ENCODE data around the gene DEFB131B.
"Not testable (repeated sequence)": the region's sequence is repeated elsewhere in the genome, so short reads cannot be mapped to it uniquely, and the experiment has no call there.

DEFB131B gene

DNA sequence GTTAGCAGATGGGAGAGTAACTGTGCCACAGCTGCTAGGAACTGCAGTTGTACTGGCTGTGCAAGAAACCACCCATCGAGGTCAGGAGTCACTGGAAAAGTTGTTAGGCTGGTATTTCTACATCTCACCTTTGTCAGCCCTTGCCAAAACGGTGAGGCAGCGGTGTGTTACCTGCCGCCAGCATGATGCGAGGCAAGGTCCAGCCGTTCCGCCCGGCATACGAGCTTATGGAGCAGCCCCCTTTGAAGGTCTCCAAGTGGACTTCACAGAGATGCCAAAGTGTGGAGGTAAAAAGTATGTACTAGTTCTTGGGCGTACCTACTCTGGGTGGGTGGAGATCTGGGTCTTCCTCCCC, 33.7 kb downstream of the DEFB131B start:
- not testable (repeated sequence) for DNase-seq

DNA sequence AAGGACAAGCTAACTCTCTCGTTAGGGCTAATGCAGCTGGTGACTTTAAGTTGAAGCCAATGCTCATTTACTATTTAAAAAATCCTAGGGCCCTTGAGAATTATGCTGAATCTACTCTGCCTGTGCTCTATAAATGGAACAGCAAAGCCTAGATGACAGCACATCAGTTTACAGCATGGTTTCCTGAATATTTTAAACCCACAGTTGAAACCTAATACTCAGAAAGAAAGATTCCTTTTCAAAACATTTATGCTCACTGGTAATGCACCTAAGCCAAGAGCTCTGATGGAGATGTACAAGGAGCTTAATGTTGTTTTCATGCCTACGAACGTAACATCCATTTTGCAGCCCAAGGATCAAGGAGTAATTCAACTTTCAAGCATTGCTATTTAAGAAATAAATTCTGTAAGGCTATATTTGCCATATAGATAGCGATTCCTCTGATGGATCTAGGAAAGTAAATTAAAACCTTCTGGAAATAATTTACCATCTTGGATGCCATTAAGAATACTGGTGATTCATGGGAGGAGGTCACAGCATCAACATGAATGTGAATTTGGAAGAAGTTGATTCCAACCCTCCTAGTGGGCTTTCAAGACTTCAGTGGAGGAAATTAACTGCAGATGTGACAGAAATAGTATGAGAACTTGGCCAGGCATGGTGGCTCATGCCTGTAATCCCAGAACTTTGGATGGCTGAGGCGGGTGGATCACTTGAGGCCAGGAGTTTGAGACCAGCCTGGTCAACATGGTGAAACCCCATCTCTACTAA, 35.7 kb downstream of the DEFB131B start:
- DNase-seq, result no peak

DNA sequence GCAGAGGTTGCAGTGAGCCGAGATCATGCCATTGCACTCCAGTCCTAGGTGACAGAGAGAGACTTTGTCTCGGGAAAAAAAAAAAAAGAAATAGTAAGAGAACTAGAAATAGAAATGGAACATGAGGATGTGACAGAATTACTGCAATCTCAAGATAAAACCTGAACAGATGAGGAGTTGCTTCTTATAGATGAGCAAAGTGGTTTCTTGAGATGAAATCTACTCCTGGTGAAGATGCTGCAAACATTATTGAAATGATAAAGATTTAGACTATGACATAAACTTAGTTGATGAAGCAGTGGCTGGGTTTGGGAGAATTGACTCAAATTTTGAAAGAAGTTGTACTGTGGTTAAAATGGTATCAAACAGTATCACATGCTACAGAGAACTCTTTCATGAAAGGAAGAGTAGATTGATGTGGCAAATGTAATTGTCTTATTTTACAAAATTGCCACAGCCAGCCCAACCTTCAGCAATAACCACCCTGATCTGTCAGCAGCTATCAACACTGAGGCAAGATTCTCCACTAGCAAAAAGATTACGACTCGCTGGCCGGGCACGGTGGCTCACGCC, 36.5 kb downstream of the DEFB131B start:
- no peak for DNase-seq

DNA sequence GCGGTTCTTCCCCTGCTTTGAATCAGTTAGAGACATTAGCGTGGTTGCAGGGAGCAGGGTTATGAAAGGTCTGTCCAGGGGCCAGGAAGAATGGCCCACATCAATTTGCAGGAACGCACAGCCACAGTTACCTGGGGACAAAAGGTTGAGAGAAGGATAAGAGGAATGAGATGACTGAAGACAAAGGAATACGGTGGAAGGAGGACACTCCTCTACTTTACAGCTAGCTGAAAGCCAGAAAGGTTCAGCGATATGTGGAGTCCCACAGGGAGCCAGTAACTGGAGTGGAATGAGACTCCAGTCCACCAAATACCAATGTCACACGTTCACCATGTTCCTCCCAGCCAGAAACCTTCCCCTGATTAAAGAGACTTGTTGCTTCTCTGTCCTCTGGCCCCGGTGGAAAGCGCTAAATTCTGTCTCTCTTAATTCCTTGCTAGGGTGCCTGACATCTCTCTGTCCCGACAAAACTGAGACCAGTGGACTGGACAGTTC, 39.4 kb downstream of the DEFB131B start:
- DNase-seq, result no peak

DNA sequence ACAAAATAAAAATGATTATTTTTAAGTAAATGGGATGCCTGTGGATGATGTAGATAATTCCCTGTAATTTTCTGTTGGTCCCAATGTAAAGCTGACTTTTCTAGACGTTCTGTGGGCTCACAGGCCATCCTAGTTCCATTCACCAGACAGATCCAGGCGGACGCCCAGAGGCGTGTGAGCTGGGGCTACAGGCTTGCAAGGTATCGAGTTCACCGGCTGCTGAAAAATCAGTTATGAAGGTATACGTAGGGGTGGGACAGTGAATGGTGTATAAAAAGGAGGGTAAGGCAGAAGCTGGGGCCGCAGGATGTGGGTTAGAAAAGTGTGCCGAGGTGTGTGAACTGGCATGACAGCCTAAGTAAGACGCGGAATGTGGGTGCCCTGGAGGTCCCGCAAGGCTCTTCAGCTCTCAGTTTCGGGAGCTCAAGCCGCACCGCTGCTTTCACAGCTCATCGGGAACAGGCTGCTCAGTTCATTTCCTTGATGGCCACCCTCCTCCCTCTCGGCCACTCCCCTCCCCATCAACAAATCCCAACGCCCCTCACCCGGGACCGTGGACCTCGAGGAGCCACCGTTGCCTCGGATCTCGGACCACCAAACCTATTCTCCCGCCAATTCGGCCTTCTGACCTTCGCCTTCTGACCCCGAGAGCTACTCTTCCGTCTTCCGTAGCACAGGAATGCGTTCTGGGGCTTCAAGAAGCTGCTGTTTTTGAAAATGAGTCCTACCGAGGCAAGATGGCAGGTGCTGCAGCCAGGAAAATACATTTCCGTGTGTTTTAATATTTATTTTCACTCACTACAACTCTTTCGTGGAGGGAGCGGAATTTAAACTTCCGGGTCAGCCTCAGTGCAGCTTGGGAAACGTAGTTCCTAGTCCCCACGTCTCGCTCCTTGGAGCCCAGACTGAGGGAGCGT, 49.8 kb downstream of the DEFB131B start, which contains the start of gene XNDC1N:
XNDC1N (minus strand) TSS at position 775 of the 917 bp plus-strand sequence. CDS start 5,241 bp downstream, outside the sequence.
- peak; percentile 70 for DNase-seq

DNA sequence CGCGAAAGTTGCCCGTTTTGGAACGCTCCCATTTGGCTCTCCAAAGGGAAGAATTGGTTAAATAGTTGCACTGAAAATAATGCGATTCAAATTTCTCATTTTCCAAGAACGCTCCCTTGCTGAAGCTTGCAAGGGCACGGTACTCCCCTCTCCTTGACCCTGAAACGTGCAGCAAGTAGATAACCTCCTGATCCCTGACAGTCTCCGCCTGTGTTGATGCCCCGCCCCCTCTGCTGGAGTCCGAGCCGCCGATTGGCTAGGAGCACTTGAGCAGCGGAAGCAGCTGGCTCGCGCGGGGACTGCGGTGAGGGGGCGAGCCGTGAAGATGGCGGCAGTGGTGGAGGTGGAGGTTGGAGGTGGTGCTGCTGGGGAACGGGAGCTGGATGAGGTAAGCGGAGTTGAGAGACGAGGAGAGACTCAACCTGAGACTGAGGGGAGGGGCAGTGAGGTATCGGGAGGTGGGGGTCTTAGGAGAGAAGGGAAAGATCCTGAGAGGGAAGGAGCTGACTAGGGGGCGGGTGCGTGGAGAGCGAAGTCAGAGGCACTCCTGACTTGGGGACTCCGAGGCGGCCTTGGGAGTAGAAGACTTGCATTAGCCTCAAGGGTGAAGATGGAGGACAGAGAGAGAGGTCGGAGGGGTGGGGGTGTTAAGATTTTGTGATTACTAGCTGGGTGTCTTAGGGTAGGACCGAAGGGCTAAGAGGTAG, 50.6 kb downstream of the DEFB131B start, which contains the start of gene RNF121:
RNF121 (plus strand) TSS at position 310 of the 707 bp plus-strand sequence; CDS start at position 326, 16 bp downstream.
- DNase-seq, result peak; percentile 98

DNA sequence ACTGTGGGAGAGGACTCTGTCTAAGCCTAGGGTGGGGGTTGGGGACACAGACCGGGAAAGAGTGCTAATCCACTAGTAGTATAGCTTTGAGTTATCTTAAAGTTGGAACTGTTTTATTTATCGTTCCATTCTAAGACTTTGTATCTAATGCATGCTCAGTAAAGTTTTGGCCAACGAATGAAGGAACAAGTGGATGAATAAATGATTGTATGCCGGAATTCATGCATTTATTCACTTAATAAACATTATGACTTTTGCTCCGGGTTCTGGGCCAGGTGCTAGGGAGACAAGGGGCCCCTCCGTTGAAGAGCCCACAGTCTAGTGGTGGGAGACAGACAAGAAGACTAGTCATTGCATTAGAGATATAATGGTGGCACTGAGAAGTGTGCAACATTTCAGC, 51.2 kb downstream of the DEFB131B start:
- DNase-seq, result no peak

DNA sequence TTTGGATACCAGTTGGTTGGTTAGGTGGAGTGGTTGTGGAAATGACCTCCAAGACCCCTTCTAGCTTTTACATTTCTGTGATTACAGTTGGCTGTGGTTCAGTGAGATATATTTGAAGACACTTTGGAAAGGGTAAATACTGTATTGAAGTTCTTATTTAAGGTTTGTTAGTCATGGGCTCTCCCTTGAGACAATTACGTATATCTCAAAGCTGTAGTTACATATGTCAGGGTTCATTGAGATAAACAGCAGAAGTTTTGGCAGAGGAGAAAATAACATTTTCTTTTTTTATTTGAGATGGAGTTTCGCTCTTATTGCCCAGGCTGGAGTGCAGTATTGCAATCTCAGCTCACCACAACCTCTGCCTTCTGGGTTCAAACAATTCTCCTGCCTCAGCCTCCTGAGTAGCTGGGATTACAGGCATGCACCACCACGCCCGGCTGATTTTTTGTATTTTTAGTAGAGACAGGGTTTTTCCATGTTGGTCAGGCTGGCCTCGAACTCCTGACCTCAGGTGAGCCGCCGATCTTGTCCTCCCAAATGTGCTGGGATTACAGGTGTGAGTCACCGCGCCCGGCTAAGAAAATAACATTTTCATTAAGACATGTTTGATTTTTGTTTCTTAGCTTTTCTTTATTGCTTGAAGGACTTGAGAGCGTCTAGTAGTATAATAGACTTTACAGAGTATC, 52.4 kb downstream of the DEFB131B start:
- DNase-seq, result no peak

DNA sequence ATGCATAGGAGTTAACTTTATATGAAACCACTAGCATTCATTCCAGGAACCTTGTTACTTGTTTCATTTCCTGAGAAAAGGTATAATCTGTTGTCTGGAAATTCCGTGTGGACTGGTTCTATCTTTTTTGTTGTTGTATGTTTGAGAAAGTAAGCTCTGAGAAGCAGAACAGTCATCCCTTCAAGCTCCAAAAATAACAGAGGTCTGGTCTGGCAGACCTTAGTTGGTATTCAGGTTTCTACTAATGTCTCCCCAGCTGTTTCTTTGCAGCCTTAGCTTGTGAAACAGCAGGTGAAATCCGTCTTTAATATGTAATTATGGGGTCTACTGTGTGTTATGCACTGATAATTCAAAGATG, 53.0 kb downstream of the DEFB131B start:
- DNase-seq, result no peak

DNA sequence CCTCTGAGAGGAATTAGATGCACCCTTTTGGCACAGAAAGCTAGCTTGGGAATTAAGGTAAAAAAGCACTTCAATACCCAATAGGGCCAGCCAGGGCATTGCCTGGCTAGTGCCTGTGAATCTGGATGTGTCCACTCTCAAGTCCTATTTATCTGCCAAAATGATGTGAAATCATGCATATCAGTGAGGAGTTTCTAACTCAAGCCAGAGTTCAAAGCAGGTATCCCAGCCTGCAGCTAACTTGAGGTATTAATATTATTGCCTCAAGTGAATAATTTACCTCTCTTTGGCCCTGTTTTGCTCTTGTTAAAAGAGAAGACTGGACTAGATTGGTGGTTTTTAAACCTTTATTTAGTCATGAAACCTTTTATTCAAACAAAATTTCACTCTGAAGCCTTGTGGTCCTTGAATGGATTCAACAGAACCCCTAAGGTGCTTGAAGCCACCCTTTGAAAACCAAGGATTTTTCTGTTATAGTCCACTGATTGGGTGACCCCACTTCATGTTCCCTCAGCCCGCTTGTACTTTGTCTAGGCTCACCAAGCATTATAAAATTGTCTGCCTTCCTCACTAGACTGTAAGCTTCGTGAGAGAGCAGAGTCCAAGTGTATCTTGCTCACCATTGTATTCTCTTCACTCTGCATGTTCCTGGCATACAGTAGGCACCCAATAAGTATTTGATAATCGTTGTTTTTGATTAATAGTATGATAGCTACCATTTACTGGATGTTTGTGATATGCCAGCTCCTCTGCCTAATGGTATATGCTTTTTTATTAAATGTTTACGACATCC, 55.1 kb downstream of the DEFB131B start:
- no peak for DNase-seq

Data from effector CD4-positive, alpha-beta T cell (primary cell).